HG02571 (cell line): Measurements from ENCODE around the gene MBD3L3.
"Not testable (repeated sequence)": the region's sequence is repeated elsewhere in the genome, so short reads cannot be mapped to it uniquely, and the experiment has no call there.

Source experiments
- ATAC-seq: cut with Tn5 transposase; IDR thresholded peaks from one replicate; pipeline ENCODE4 v1.9.1; 2021; ENCODE audit warnings: mild to moderate bottlenecking, moderate library complexity; ENCODE audit not compliant: unreplicated experiment

The MBD3L3 gene

DNA sequence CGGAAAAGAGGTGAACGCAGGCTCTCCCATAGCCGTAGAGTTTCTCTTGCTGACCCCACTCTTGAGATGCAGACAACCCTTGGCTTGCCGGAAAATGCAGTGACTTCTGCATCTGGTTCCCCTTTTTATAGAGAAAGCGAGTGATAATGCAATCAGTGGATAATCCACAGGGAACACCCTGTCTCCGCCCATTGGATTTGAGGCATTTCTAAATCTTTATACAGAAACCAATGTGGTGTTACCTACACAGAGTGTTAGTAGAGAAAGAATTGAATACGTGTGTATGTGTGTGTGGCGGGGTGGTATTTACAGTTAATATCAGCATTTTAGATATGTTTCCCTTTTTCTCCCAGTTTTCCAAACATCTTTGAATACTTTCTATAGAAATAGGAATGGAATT lies at the start of gene MBD3L3:
Gene MBD3L3, minus strand, starts transcription at position 101 of the 400 bp plus-strand sequence. Its CDS starts 71 bp downstream, at position 30.
- not testable (repeated sequence) for ATAC-seq

DNA sequence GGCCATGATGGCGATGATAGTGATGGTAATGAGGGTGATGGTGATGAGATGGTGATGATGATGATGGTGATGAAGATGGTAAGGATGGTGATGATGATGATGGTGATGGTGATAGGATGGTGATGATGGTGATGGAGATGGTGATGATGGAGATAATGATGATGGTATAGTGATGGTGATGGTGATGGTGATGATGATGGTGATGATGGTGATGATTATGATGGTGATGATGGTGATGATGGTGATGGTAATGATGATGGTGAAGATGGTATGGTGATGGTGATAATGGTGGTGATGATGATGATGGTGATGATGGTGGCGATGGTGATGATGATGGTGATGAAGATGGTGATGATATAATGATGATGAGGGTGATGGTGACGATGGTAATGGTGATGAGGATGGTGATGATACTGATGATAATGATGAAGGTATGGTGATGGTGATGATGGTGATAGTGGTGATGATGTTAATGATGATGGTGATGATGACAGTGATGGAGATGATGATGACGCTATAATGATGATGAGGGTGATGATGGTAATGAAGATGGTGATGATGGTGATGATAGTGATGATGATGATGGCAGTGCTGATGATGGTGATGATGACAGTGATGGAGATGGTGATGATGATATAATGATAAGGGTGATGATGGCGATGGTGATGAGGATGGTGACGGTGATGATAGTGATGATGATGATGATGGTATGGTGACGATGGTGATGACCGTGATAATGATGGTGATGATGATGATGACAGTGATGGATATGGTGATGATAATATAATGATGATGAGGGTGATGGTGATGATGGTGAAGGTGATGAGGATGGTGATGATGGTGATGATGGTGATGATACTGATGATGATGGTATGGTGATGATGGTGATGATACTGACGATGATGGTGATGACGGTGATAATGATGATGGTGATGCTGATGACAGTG lies 48.5 kb upstream of the MBD3L3 start:
- no peak for ATAC-seq

- ATAC-seq: no peak
Observed at GRCh38 chr19:7104747-7105447, 46.4 kb upstream of the MBD3L3 start.

DNA sequence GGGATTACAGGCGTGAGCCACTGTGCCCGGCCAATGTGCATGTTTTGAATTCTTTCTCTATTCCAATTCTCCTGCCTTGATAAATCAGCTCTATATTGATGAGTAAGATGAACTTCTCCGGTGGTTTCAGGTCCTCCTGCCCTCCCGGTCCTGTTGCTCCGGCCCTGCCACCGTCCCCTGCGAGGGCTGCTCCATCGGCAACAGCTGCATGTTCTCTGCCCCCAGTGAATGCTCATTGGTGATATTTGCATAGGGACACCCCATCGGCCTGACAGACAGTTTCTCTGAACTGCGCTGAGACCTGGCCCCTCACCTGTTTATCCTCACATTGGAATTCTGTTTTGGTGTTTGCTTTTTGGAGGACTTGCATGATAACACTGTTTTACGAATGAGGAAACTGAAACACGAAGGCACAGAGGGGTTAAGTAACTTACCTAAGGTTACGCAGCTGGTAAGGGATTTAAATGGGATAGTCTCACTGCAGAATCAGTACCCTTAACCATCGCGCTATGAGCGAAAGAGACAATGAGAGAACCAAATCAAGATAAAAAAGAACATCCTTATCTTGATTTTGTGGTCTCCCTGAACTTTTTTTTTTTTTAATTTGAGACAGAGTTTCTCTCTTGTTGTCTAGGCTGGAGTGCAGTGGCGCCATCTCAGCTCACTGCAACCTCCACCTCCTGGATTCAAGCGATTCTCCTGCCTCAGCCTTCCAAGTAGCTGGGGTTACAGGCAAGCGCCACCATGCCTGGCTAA lies 43.2 kb upstream of the MBD3L3 start:
- ATAC-seq: no peak

GRCh38 chr19:7099597-7099921 lies 41.1 kb upstream of the MBD3L3 start:
- no peak for ATAC-seq

GRCh38 chr19:7098701-7099596 lies 40.5 kb upstream of the MBD3L3 start:
- peak; percentile 64 for ATAC-seq

DNA sequence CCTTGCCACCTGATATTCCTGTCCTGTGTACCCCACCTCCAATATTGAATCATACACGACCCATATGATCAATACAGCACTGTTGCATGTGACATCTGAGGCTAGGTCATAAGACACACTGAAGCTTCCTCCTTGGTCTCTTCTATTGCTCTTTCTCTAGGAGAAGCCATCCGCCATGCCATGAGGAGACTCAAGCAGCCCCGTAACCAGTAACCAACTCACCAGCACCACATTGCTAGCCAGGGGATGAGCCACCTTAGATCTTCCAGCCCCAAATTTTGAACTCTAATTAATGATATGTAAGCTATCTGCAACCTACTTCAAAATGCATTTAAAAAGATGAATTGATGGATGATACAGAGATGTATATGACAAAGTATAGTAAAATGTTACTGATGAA lies 39.6 kb upstream of the MBD3L3 start:
- no peak for ATAC-seq

- no peak for ATAC-seq
Observed at GRCh38 chr19:7088999-7089398, 30.5 kb upstream of the MBD3L3 start.

DNA sequence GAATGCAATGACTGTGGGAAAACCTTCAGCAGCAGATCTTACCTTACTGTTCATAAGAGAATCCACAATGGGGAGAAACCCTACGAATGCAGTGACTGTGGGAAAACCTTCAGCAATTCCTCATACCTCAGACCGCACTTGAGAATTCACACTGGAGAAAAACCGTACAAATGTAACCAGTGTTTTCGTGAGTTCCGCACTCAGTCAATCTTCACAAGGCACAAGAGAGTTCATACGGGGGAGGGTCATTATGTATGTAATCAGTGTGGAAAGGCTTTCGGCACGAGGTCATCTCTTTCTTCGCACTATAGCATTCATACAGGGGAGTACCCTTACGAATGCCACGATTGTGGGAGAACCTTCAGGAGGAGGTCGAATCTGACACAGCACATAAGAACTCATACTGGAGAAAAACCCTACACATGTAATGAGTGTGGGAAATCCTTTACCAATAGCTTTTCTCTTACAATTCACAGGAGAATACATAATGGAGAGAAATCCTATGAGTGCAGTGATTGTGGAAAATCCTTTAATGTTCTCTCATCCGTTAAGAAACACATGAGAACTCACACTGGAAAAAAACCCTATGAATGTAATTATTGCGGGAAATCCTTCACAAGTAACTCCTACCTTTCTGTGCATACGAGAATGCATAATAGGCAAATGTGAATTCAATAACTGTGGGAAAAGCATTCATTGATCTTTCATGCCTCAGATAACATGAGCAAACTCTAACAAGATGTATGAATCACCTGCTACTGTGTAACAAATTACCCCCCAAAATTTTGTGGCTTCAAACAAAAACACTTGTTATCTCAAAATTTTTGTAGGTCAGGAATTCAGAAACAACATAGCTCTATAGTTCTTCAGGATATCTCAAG lies 24.8 kb upstream of the MBD3L3 start:
- ATAC-seq: no peak

DNA sequence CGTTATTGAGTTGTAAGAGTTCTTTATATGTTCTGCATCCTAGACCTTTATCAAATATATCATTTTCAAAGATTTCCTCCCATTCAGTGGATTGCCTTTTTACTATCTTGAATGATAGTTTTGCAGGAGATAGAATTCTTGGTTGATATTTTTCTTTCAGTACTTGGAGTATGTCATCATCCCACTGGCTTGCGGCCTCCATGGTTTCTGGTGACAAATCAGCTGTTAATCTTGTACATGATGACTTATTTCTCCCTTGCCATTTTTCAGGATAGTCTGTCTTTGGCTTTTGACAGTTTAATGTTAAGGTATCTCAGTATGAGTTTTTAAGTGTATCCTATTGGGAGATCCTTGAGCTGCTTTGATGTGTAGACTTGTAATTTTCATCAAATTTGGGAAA lies 19.5 kb upstream of the MBD3L3 start:
- ATAC-seq: no peak

DNA sequence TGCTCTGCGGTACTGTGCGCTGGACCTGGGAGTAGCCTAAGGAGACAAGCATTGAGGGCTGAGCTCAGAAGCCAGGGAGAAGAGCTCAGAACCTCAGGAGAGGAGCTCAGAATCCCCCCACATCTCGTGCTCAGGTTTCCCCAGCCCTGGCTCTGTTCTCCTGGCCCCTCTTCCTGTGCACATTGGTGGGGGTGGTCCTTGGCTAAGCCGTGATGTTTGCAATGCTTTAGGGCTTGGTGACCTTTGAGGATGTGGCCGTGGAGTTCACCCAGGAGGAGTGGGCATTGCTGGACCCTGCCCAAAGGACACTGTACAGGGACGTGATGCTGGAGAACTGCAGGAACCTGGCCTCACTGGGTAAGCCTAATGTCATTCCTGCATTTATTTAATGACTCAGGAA lies 17.7 kb upstream of the MBD3L3 start:
- ATAC-seq: no peak

DNA sequence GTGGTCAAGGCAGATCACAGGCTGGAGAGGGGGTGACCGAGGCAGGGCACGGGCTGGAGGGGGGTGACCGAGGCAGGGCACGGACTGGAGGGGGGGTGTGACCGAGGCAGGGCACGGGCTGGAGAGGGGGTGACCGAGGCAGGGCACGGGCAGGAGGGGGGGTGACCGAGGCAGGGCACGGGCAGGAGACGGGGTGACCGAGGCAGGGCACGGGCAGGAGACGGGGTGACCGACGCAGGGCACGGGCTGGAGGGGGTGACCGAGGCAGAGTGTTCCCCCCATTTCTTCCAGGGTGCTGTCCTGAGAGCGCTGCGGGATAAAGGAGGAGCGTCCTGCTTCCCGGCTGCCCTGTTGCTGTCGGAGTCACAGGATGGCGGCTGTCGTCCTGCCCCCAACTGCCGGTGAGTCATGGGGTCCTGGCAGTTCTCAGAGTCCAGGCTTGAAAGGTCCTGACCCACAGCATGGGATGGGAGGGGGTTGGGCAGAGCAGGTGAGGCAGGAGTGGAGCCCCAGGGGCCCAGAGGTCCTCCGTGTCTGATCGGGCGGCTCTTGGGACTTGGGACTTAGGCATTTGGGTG lies 16.3 kb upstream of the MBD3L3 start:
- ATAC-seq: no peak

- ATAC-seq: no peak
Observed at GRCh38 chr19:7072541-7072940, 14.1 kb upstream of the MBD3L3 start.

DNA sequence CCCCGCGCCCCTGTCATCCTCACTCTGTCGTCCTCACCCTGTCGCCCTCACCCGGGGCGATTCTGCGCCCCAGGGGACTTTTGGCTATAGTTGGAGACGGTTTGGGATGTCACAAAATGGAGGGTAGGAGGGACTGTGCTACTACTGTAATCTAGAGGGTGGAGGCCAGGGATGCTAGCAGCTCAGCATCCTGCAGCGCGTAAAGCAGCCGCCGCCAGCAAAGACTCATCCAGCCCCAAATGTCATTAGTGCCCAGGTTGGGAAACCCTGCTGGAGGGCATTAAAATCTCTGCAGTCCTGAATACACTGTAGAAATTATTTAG lies 11.4 kb upstream of the MBD3L3 start:
- no peak for ATAC-seq

GRCh38 chr19:7069042-7069903 lies 10.8 kb upstream of the MBD3L3 start, which contains the start of gene ZNF557:
Gene ZNF557, plus strand, starts transcription at chr19:7069703. Its CDS starts 5,372 bp downstream, at chr19:7075075.
- peak; percentile 96 for ATAC-seq

DNA sequence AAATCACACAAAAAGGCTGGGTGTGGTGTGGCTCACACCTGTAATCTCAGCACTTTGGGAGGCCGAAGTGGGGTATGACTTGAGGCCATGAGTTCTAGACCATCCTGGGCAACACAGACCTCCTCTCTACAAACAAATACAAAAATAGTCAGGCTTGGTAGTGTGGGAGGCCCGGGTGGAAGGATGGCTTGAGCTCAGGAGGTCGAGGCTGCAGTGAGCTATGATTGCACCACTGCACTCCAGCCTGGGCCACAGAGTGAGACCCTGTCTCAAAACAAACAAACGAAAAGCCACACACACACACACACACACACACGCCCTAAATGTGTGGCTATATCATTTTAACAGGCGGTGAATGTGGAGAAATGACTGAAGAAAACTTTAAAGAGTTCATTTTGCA lies 10.1 kb upstream of the MBD3L3 start:
- no peak for ATAC-seq

DNA sequence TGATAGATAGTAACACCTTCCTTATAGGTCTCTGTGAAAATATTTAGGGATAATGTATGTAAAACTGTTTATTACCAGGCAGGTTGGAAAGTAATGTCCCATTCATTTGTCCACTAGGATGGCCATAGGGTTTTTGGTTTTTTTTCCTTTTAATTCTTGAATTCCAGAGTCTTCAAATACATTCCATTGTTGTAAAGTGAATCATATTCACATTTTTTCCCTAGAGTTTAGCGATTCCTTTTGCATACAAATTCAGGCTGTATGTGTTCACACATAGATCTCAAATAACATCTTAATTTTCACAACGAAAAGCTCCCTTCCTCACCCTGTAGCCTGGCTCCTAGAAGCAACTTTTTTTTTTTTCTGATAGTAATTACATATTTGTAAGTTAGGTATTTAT lies 9.2 kb upstream of the MBD3L3 start:
- ATAC-seq: no peak

- ATAC-seq: not testable (repeated sequence)
Observed at GRCh38 chr19:7067122-7067521, 8.6 kb upstream of the MBD3L3 start.
